PC-9 (cell line): ENCODE results near the gene XRCC3. TPM values are rescaled to one million over a fixed set of nuclear protein-coding genes. Genes with fewer than 3 reads are reported as not detected.

ENCODE experiments used
- BruUV-seq: library from RNA; stranded (reverse); fragments of 400-500 nt; replicated peaks from 2 replicates; lab custom pipeline; 2021; lab: Mats Ljungman, UMichigan
- CTCF ChIA-PET: fragments of 300-600 bp; sonication (Branson Sonifier 250); formaldehyde crosslinking; loops from one replicate; lab custom pipeline; 2022; ENCODE audit warnings: antibody characterized with exemption; lab: Charles Lee
- POLR2A ChIA-PET: fragments of 300-600 bp; sonication (Branson Sonifier 250); formaldehyde crosslinking; loops from one replicate; lab custom pipeline; 2022; ENCODE audit warnings: antibody characterized with exemption; ENCODE audit not compliant: unreplicated experiment; lab: Charles Lee
- DNase-seq, 2 experiments: peaks; one replicate each; pipeline versions ENCODE4 v3.0.0 to v3.0.0-alpha.2; 2015 to 2022; ENCODE audit warnings: mixed read lengths in 1 of 2
- H2AFZ ChIP-seq: fragments of 200-600 bp; sonication (generic); 2 replicates; pipeline ENCODE4 v1.8.1; 2017; ENCODE audit warnings: antibody characterized with exemption
- H3F3A ChIP-seq: fragments of 200-600 bp; sonication (generic); 2 replicates; pipeline ENCODE4 v1.8.1; 2017; ENCODE audit warnings: antibody characterized with exemption, mild to moderate bottlenecking, low read depth; ENCODE audit not compliant: insufficient read depth
- H3K27ac ChIP-seq: fragments of 200-600 bp; sonication (generic); 2 replicates; pipeline ENCODE4 v1.6.1; 2016; ENCODE audit warnings: mixed run types
- H3K27me3 ChIP-seq: fragments of 200-600 bp; sonication (generic); 2 replicates; pipeline ENCODE4 v1.6.1; 2016; ENCODE audit warnings: low read depth, mixed run types; ENCODE audit not compliant: insufficient read depth
- H3K36me3 ChIP-seq: fragments of 200-600 bp; sonication (generic); 2 replicates; pipeline ENCODE4 v1.6.1; 2016; ENCODE audit warnings: low read depth, mixed run types
- H3K4me1 ChIP-seq: fragments of 200-600 bp; sonication (generic); replicated peaks from 2 replicates; pipeline ENCODE4 v1.6.1; 2016; ENCODE audit warnings: mixed run types; ENCODE audit not compliant: insufficient read depth
- H3K4me2 ChIP-seq: fragments of 200-600 bp; sonication (generic); 2 replicates; pipeline ENCODE4 v1.6.1; 2017; ENCODE audit warnings: mixed run types
- H3K4me3 ChIP-seq: fragments of 200-600 bp; sonication (generic); 2 replicates; pipeline ENCODE4 v1.6.1; 2016; ENCODE audit warnings: mixed run types
- H3K79me2 ChIP-seq: fragments of 200-600 bp; sonication (generic); 2 replicates; pipeline ENCODE4 v1.6.1; 2017; ENCODE audit warnings: low read depth, mixed run types
- H3K9me2 ChIP-seq: fragments of 200-600 bp; sonication (generic); 2 replicates; pipeline ENCODE4 v1.8.1; 2017; ENCODE audit warnings: mild to moderate bottlenecking; ENCODE audit not compliant: insufficient read depth
- H3K9me3 ChIP-seq: fragments of 200-600 bp; sonication (generic); 2 replicates; pipeline ENCODE4 v1.8.1; 2016; ENCODE audit warnings: low read depth; ENCODE audit not compliant: insufficient read depth
- H4K20me1 ChIP-seq: fragments of 200-600 bp; sonication (generic); 2 replicates; pipeline ENCODE4 v1.8.1; 2017; ENCODE audit not compliant: insufficient read depth
- CTCF ChIP-seq: fragments of 200-600 bp; sonication (generic); conservative IDR thresholded peaks from 2 replicates; pipeline ENCODE4 v1.6.1; 2017; ENCODE audit warnings: mixed run types, antibody characterized with exemption, mild to moderate bottlenecking, moderate library complexity
- EZH2 ChIP-seq: fragments of 200-600 bp; sonication (generic); IDR thresholded peaks from 2 replicates; pipeline ENCODE4 v1.8.0; 2017; ENCODE audit warnings: antibody characterized with exemption, low read depth
- intact Hi-C: fragments of 100-400 bp; cut with micrococcal nuclease; formaldehyde crosslinking; loops from one replicate; pipeline ENCODE4 v1.10.0; 2022; ENCODE audit not compliant: unreplicated experiment
- total RNA-seq: library from RNA; stranded (reverse); gene quantifications from 2 replicates; pipeline ENCODE4 v1.2.3, GENCODE V29; 2021

XRCC3 gene
- total RNA-seq, 1 experiment from 2014 or later, result 65.1 TPM

GRCh38 chr14:103668117-103668516 lies 47.1 kb downstream of the XRCC3 start:
- H3K79me2 ChIP-seq, result 0 out of 2 replicates have a peak, but pooled peaks cover 16% of the 10 kb centered on the region
- BruUV-seq, result no TSS peak
- no peak for DNase-seq
- ChIA-PET POLR2A (no interaction called here), CTCF (interaction anchor here (0.8 to 1.1 kb wide), 2 partner anchors 17 to 55 kb away, joined by 3 to 4 read pairs; no protein-coding TSS in a partner anchor)
- H3K36me3 ChIP-seq, result peaks cover 57% of the 10 kb centered on the region
- intact Hi-C loops, result no loop called here
- H4K20me1 ChIP-seq, result peaks cover 66% of the 10 kb centered on the region
- H3K4me1 ChIP-seq, result no peaks in the 10 kb centered on the region
- H3K27me3 ChIP-seq, result no peaks in the 10 kb centered on the region
- no peak overlapping the region for H3K4me3 ChIP-seq
- no peak overlapping the region for H3K27ac ChIP-seq
- no peak for TF ChIP-seq EZH2
- no peak for TF ChIP-seq CTCF
- no peak overlapping the region for H3K4me2 ChIP-seq
- no peaks in the 10 kb centered on the region for H3K9me3 ChIP-seq
- H3F3A ChIP-seq, result peaks cover 42% of the 10 kb centered on the region
- no peak overlapping the region for H2AFZ ChIP-seq
- no peaks in the 10 kb centered on the region for H3K9me2 ChIP-seq

- CTCF ChIA-PET, result interaction anchor here (0.8 to 1.1 kb wide), 3 partner anchors 16 to 87 kb away, joined by 3 to 4 read pairs (median 3); no protein-coding TSS in a partner anchor
- Histone ChIP-seq H3F3A (peaks cover 38% of the 10 kb centered on the region), H4K20me1 (peaks cover 65% of the 10 kb centered on the region), H3K36me3 (peaks cover 55% of the 10 kb centered on the region), H3K27me3 (no peaks in the 10 kb centered on the region), H3K9me2 (no peaks in the 10 kb centered on the region), H3K4me1 (no peaks in the 10 kb centered on the region), H3K79me2 (0 out of 2 replicates have a peak, but pooled peaks cover 17% of the 10 kb centered on the region), H3K4me2 (no peak overlapping the region), H3K27ac (no peak overlapping the region), H3K4me3 (no peak overlapping the region), H3K9me3 (no peaks in the 10 kb centered on the region), H2AFZ (no peak overlapping the region)
- intact Hi-C loops, result no loop called here
- POLR2A ChIA-PET, result interaction anchor here (0.6 kb wide), 1 partner anchor 106 kb away, joined by 7 read pairs; no protein-coding TSS in a partner anchor
- BruUV-seq, result no TSS peak
- no peak for TF ChIP-seq EZH2
- TF ChIP-seq CTCF, result no peak
- no peak for DNase-seq
Observed at GRCh38 chr14:103667671-103668070, 47.6 kb downstream of the XRCC3 start.

GRCh38 chr14:103663506-103663905 lies 51.7 kb downstream of the XRCC3 start:
- H3K79me2 ChIP-seq, result peaks cover 31% of the 10 kb centered on the region; the same call in 1 of the 2 replicates
- POLR2A ChIA-PET, result no interaction called here
- no peaks in the 10 kb centered on the region for H3K4me1 ChIP-seq
- CTCF ChIA-PET, result no interaction called here
- DNase-seq, result no peak
- no peak overlapping the region for H3K27ac ChIP-seq
- H3K9me2 ChIP-seq, result no peaks in the 10 kb centered on the region
- H3K27me3 ChIP-seq, result no peaks in the 10 kb centered on the region
- no peak for TF ChIP-seq CTCF
- no peak for TF ChIP-seq EZH2
- peaks cover 50% of the 10 kb centered on the region for H4K20me1 ChIP-seq
- H3K4me2 ChIP-seq, result no peak overlapping the region
- peaks cover 51% of the 10 kb centered on the region for H3K36me3 ChIP-seq
- H3F3A ChIP-seq, result peaks cover 34% of the 10 kb centered on the region
- H2AFZ ChIP-seq, result no peak overlapping the region
- no TSS peak for BruUV-seq
- no peak overlapping the region for H3K4me3 ChIP-seq
- H3K9me3 ChIP-seq, result no peaks in the 10 kb centered on the region
- intact Hi-C loops, result no loop called here
